CD4-positive, alpha-beta T cell treated with Interleukin-6 for 4 hours (primary cell): Measurements from ENCODE around the gene ATRNL1.
"Not testable (repeated sequence)": the region's sequence is repeated elsewhere in the genome, so short reads cannot be mapped to it uniquely, and the experiment has no call there.

Experiments
- DNase-seq: peaks from one replicate; pipeline ENCODE4 v3.0.0-alpha.2; 2020; ENCODE audit warnings: mixed read lengths

ATRNL1 gene

DNA sequence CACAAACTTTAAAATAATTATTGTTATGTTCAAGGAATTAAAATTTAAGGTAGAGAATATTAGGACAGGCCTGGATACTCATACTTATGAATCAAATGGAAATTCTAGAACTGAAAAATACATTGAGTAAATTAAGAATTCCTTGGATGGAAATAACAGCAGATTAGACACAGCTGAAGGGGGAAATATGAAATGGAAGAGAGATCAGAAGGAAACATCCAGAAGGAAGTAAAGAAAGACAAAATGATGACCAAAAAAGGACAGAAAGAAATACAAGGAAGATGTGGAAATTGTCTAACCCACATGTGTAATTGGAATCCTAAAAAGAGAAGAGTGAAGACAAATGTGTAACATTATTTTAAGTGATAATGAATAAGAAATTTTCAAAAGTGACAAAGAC lies 128.9 kb downstream of the ATRNL1 start:
- no peak for DNase-seq

DNA sequence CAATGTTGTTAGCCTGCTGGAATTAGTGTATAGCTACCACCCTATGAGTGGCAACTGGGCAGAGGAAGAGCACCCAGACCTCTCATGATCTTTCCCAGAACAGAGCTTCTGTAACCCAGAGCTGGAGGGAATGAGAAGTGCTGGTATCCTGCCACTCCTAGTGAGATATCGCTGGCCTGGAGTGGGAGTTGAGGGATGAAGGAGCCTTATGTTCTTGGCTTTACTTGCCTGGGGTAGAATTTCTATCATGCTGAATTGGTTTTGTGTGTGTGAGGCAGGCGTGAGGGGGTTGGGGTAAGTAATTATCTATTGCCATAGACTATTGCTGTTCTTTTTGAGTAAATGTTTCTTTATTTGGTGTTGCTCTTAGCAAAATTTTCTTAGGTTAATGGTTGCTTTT lies 146.6 kb downstream of the ATRNL1 start:
- DNase-seq = no peak

DNA sequence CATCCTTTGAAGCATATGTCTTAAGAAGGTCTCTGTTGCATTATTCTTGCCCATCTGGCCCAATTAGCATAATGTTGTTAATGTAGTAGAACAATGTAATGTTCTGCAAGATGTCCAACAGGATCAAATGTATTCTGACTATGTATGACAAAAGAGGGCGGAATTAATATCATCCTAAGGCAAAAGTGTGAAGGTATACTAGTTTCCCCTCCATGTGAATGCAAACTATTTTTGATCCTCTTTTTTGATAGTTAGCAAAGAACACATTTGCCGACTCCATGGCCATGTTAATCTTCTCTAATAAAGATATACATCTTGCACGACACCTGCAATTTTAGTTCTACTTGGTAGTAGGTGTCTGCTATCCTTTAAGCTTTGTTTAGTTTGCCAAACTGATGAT lies 157.6 kb downstream of the ATRNL1 start:
- no peak for DNase-seq

DNA sequence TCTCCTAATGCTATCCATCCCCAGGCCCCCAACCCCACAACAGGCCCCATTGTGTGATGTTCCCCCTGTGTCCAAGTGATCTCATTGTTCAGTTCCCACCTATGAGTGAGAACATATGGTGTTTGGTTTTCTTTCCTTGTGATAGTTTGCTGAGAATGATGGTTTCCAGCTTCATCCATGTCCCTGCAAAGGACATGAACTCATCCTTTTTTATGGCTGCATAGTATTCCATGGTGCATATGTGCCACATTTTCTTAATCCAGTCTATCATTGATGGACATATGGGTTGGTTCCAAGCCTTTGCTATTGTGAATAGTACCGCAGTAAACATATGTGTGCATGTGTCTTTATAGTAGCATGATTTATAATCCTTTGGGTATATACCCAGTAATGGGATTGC lies 160.6 kb downstream of the ATRNL1 start:
- DNase-seq = not testable (repeated sequence)

DNA sequence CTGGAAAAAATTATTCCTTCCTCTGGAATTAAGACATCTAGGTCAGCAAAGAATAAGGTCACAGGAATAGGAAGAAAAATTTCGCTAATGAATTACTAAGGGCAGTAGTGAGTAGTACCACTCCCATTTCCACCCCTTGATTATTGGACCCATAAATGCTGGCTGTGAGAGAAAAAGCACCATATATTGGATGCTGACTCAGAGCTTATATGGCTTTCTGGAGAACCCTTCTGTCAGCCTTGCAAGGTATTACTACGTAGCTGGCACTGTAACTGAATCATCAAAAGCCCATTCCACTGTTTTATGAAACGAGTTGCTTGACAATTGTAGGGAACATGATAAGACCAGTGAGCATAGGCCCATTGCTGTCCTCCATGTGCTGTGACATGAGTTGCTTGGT lies 179.3 kb downstream of the ATRNL1 start:
- no peak for DNase-seq

DNA sequence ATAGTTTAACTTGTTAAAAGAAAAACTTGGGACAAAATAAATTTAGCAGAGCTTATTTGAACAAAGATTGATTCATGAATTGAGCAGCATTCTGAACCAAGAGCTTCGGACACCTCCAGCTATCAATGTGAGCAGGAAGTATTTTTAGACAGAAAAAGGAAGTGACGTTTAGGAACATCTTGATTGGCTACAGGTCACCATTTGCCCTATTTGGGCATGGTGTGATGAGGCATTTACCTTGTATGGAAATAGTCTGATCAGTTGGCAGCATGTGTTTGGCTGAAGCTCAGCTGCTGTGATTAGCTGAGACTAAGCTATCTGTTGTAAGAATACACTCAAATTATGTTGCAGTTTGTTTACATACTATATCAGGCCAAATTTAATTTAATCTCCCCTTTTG lies 185.1 kb downstream of the ATRNL1 start:
- DNase-seq = no peak

DNA sequence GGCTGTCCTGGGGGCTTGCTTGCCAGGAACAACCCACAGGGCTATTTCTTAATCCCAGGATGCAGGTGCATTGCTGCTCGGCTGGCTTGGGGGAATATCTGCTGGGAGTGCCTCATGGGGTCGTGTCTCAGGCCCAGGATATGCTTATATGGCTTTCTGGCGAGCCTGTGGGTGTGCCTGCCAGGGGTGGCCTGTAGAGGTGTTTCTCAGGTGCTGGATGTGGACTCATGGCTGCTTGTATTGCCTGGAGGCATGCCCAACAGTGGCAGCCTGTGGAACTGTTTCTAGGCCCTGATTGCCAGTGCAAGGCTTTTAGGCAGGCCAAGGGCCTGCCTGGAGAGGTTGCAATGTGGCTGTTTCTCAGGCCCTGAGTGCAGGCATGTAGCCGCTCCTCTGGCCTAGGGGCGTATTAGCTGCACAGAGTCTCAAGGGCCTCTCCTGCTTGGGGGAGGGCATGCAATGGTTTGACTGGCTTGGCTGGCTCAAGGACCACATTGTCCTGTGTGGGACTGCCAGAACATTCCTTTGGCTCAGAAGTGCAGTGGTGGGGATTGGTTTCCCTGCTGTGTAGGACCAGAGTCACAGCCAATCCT lies 202.1 kb downstream of the ATRNL1 start:
- DNase-seq = no peak

DNA sequence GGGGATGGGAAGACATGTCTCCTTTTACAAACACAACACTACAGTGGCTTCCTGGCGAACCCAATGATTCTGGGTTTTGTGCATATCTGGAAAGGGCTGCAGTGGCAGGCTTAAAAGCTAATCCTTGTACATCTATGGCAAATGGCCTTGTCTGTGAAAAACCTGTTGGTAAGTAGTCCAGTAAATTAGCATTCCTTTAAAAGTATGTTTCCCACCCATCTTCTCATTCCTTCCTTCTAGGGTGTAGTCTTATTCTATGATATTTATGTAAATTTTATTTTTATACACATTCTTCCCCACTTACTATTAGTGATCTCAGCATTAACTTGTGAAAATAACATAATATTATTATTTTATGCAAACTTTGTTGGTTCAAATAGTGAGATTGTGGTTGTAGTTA lies 206.9 kb downstream of the ATRNL1 start:
- no peak for DNase-seq

DNA sequence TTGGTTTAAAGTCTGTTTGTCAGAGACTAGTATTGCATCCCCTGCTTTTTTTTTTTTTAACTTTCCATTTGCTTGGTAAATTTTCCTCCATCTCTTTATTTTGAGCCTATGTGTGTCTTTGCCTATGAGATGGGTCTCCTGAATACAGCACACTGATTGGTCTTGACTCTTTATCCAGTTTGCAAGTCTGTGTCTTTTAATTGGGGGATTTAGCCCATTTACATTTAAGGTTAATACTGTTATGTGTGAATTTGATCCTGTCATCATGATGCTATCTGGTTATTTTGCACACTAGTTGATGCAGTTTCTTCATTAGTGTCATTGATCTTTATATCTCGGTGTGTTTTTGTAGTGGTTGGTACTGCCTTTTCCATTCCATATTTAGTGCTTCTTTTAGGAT lies 226.5 kb downstream of the ATRNL1 start:
- DNase-seq = not testable (repeated sequence)

DNA sequence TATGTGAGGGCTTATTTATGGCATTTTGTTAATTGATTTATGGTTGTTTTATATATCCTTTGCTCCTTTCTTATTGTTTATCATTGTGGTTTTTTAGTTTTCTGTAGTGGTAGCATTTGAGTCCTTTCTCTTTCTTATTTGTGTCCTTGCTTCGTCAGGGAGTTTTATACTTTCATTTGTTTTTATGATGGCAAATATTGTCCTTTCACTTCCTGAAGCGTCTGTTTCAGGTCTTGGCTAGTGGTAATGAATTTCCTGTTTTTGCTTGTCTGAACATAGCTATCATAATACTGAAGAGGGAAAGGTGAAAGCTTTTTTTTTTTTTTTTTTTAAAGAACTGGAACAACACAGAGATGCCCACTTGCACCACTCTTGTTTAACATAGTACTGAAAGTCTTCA lies 228.2 kb downstream of the ATRNL1 start:
- DNase-seq = no peak

DNA sequence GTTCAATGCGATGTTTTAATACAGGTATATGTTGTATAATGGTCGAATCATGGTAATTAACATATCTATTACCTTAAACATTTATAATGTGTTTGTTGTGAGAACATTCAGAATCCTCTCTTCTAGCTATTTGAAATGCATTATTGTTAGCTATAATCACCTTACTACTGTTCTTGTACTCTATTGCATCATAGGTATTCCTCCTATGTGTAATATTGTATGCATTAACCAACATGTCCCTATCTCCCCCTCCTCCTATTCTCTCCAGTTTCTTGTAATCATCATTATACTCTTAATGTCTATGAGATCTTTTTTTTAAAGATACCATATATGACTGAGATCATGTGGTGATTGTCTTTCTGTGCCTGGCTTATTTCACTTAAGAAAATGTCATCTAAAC lies 235.2 kb downstream of the ATRNL1 start:
- no peak for DNase-seq

DNA sequence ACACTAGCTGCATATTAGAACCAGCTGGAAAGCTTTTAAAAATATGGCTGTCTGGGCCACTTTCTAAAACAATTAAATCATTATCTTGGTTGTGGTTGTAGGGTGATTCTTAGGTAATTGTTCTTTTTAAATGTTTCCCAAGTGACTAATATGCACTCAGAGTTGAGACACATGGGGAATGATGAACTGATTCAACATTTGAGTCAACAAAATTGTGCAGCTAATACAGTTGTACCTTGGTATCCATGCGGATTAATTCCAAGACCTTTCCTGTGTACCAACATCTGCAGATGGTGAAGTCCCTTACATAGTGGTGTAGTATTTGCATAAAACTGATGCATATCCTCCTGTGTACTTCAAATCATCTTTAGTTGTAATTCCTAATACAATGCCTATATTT lies 242.2 kb downstream of the ATRNL1 start:
- no peak for DNase-seq

DNA sequence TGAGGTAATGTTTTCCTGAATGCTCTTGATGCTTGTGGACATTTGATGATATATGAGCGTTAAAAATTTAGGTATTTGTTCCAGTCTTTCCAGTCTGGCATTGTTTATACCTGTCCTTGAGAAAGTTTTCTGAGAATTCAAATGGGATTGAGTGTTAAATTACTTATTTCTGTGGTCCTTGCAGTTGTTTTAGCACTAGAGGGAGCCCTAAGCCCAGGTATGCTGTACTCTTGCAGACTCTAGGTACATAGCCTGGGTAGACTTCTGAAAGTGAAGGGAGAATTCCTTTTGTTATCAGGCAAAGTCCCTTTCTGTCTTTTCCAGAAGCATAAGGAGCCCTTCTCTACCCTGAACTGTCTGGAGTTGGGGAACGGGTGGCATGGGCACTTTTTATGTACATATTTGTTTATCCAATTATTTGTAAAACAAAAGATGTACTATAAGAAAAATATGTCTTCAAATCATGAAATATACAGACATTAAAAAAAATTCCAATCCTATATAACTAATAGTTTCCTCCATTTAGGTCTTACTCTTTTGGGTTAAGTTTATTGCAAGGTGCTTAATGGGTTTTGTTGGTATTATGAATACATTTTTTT lies 262.1 kb downstream of the ATRNL1 start:
- peak; percentile 2 for DNase-seq

DNA sequence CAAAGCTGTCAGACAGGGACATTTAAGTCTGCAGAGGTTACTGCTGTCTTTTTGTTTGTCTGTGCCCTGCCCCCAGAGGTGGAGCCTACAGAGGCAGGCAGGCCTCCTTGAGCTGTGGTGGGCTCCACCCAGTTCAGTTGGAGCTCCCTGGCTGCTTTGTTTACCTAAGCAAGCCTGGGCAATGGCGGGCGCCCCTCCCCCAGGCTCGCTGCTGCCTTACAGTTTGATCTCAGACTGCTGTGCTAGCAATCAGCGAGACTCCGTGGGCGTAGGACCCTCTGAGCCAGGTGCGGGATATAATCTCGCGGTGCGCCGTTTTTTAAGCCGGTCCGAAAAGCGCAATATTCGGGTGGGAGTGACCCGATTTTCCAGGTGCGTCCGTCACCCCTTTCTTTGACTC lies 274.8 kb downstream of the ATRNL1 start:
- not testable (repeated sequence) for DNase-seq

DNA sequence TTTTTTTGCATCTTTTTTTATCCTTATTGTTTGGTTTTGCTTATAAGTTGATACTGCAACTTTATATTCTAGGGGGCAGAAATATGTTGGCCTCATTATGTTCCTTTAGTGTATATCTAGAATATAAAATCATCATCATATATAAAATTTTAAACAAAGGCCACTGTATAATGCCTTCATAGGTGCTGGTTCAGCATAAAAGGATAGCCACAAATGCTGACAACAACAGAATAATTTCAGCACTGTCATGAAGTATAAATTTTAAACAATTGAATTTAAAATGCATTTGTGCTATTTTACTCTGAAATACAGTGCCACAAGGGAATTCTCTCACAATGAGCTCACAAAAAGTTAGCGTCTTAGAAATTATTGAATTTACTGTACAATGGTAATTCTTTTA lies 285.9 kb downstream of the ATRNL1 start:
- no peak for DNase-seq

DNA sequence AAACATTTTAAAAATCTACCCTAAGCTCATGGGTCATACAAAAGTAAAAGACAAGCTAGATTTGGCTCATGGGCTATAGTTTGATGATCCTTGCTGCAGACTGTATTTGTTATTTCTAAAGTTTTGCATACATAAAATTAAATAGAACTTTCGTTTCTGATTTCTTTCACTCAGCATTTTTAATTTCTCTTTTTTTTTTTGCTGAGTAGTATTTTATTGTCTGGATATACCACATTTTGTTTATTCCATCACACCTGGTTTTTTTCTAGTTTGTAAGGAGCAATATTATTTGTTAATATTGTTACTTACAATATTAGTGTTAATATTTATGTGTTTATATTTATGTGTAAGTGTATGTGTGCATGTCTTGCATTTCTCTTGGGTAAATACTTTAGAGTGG lies 291.5 kb downstream of the ATRNL1 start:
- no peak for DNase-seq

DNA sequence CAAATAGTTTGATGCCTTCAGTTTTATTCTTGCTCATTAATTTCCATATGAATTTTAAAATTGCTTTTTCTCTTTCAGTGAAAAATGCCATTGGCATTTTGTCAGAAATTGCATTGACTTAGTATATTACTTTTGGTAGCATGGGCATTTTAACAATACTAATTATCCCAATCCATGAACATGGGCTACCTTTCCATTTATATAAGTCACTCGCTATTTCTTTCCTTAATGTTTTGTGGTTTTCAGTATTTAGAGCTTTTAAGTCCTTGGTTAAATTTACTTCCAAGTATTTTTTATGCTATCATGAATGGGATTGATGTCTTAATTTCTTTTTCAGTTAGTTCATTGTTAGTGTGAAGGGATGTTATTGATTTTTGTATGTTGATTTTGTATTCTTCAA lies 297.4 kb downstream of the ATRNL1 start:
- DNase-seq = no peak

DNA sequence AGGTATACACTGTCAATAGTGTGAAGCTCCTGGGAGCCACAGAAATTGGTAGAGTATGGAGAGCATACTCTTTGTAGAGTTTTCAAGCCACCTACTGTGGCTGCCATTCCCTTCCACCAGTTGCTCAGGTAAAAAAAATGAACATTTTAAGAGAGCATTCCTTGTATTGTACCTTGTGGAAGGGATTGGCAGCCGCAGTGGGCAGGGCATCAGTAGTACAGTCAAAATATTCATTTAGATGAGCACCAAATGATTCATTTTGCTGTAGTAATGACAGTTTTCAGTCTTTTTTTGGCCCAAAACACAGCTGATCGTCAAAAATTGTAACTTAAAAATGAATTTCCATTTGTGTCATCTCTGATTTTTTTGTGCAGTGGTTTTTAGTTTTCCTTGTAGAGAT lies 304.9 kb downstream of the ATRNL1 start:
- no peak for DNase-seq

DNA sequence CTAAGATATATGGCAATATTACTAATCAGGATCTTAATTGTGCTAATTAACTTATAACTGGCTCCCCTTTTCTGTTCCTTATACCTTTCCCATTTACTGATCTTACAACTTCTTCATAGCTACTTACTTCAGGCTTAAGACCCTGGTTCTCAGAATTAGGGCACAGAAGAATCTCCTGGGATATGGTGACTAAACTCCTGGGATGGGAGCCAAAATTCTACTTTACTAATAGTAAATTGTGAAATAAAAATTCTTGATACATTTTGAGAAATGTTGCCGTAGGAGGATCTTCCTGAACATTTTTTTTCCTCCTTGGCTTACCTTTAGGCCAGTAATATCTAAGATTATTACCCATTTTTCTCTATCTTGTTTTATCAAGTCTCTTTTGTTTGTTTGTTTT lies 309.5 kb downstream of the ATRNL1 start:
- no peak for DNase-seq

DNA sequence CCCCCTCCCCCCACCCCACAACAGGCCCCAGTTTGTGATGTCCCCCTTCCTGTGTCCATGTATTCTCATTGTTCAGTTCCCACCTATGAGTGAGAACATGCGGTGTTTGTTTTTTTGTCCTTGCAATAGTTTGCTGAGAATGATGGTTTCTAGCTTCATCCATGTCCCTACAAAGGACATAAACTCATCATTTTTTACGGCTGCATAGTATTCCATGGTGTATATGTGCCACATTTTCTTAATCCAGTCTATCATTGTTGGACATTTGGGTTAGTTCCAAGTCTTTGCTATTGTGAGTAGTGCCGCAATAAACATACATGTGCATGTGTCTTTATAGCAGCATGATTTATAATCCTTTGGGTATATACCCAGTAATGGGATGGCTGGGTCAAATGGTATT lies 312.7 kb downstream of the ATRNL1 start:
- DNase-seq = not testable (repeated sequence)

DNA sequence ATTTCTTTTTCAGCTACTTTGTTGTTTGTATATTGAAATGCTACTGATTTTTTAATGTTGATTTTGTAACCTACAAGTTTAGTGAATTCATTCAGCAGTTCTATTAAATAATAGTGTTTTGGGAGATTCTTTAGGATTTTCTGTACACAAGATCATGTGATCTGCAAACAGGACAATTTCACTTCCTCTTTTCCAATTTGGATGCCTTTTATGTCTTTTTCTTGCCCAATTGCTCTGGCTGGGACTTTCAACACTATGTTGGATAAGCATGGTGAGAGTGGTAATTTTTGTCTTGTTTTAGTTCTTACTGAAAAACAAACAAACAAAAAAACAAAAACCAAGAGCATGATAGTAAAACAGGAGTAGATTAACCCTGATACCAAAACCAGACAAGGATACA lies 316.2 kb downstream of the ATRNL1 start:
- no peak for DNase-seq

DNA sequence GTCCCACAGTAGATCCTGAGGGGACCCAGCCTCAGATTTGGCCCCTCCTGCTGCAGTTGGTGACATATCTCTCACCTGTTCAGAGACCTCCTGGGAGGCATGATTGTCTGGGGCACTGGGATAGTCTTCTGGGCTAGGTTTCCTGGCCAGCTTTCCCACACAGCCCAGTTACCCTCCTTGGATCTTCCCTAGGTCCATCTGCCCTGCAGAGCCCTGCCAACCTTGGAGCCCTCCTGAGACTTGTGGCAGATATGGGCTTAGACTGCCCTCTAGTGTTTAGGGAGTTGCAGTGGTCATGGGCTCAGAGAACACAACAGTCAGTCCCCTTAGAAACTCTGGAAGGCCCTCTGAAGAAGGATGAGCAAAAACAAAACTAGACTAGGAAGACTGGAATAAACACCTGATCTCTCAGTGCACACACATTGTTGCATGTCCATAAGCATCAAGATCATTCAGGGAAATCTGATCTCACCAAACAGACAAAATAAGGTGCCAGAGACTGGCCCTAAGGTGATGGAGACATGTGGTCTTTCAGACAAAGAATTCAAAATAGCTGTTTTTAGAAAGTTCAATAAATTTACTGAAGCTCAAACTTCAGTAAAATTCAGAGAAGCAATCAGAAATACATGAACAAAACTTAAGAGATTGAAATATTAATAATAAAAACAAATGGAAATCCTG lies 324.6 kb downstream of the ATRNL1 start:
- DNase-seq = no peak

DNA sequence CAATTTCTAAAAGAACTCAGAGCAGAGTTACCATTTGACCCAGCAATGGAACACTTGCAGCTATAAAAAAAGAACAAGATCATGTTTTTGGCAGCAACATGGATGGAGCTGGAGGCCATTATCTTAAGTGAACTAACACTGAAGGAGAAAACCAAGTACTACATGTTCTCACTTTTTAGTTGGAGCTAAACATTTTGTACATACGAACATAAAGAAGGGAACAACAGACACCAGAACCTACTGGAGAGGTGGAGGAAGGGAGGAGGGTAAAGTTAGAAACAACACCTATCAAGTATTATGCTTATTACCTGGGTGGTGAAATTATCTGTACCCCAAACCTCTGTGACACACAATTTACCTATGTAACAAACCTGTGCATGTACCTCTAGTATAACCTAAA lies 329.5 kb downstream of the ATRNL1 start:
- DNase-seq = no peak

DNA sequence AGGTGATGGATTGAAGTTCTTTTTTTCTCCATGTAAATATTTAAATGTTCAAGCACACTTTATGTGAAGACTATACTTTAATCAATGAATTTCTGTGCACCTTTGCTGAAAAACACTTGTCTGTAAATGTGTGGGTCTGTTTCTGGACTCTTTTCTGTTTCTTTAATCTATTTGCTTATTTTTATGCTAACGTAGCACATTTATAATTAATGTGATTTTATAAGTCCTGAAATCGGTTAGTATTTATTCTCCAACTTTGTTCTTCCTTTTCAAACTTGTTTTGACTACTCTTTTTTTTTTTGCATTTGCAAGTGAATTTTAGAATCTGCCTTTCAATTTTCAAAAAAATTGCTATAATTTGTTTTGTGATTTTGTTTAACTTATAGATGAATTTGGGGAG lies 334.4 kb downstream of the ATRNL1 start:
- no peak for DNase-seq
